A549 (cell line): ENCODE measurements around the gene TM7SF3. TPM values are rescaled to one million over a fixed set of nuclear protein-coding genes. Genes with fewer than 3 reads are reported as not detected.

Experiments used
- ATAC-seq, 2 experiments: fragments of 200-7000 bp in 1 of 2; fragments of >200 bp in 1 of 2; cut with Nextera tagmentation in 1 of 2; cut with Tn5 transposase in 1 of 2; 3 replicates each; pipeline versions ENCODE4 v1.8.0 to v1.9.1; 2018 to 2020; ENCODE audit warnings: mild to moderate bottlenecking in 1 of 2, moderate library complexity in 1 of 2
- CTCF ChIA-PET: fragments of 300-600 bp; sonication (Branson Sonifier 250); formaldehyde crosslinking; extraction: SDS; loops from one replicate; lab custom pipeline; 2021; ENCODE audit warnings: antibody characterized with exemption, inconsistent platforms; lab: Yijun Ruan, JAX
- POLR2A ChIA-PET: fragments of 350-600 bp; formaldehyde crosslinking; extraction: SDS; loops from one replicate; lab custom pipeline; 2021; ENCODE audit warnings: antibody characterized with exemption, inconsistent platforms; lab: Yijun Ruan, JAX
- DNase-seq, 2 experiments: peaks; one replicate each; pipeline versions ENCODE4 v3.0.0 to v3.0.0-alpha.2; 2011 to 2016; ENCODE audit warnings: low read depth in 1 of 2, low spot score in 1 of 2
- FAIRE-seq: peaks from 2 replicates; lab custom pipeline; 2011; peaks lifted over from hg19 to GRCh38; lab: Jason Lieb, UNC
- H3K27ac ChIP-seq, 2 experiments: fragments of >200 bp; sonication (Bioruptor Twin); formaldehyde crosslinking; 3 replicates each; pipeline ENCODE4 v1.5.1; 2016 to 2017
- H3K4me1 ChIP-seq: fragments of >200 bp; sonication (Bioruptor Twin); formaldehyde crosslinking; 3 replicates; pipeline ENCODE4 v1.6.1; 2016
- H3K4me2 ChIP-seq: fragments of >200 bp; sonication (Bioruptor Twin); formaldehyde crosslinking; 3 replicates; pipeline ENCODE4 v1.6.1; 2016
- H3K4me3 ChIP-seq: fragments of >200 bp; sonication (Bioruptor Twin); formaldehyde crosslinking; 3 replicates; pipeline ENCODE4 v1.5.1; 2016
- H3K9me3 ChIP-seq: fragments of >200 bp; sonication (Bioruptor Twin); formaldehyde crosslinking; 3 replicates; pipeline ENCODE4 v1.6.1; 2016
- CBX8 ChIP-seq: fragments of 200-600 bp; sonication (generic); IDR thresholded peaks from 2 replicates; pipeline ENCODE4 v1.6.1; 2016
- CEBPB ChIP-seq, 2 experiments: fragments of >200 bp in 1 of 2; sonication (Bioruptor Twin) in 1 of 2; formaldehyde crosslinking in 1 of 2; IDR thresholded peaks; 2 replicates each; pipeline ENCODE4 v1.6.1; 2012 to 2016
- EHF ChIP-seq: fragments of 250-450 bp; sonication (Bioruptor Pico); IDR thresholded peaks from 2 replicates; pipeline ENCODE4 v1.5.0; 2020; ENCODE audit warnings: mild to moderate bottlenecking
- EP300 ChIP-seq, 2 experiments: fragments of >200 bp; sonication (Bioruptor Twin); formaldehyde crosslinking; IDR thresholded peaks; 2 replicates in 1 of 2; 3 replicates in 1 of 2; pipeline ENCODE4 v1.6.1; 2016 to 2017
- HDAC2 ChIP-seq: fragments of 200-600 bp; sonication (generic); IDR thresholded peaks from 2 replicates; pipeline ENCODE4 v1.6.1; 2016
- HOXB13 ChIP-seq: fragments of 250-450 bp; sonication (Bioruptor Pico); IDR thresholded peaks from 2 replicates; pipeline ENCODE4 v1.5.0; 2020; ENCODE audit warnings: low read depth, mild to moderate bottlenecking, moderate library complexity
- JUN ChIP-seq, 2 experiments: fragments of >200 bp; sonication (Bioruptor Twin); formaldehyde crosslinking; IDR thresholded peaks; 2 replicates in 1 of 2; 3 replicates in 1 of 2; pipeline ENCODE4 v1.6.1; 2016 to 2017
- JUNB ChIP-seq: fragments of >200 bp; sonication (Bioruptor Twin); formaldehyde crosslinking; IDR thresholded peaks from 2 replicates; pipeline ENCODE4 v1.6.1; 2016
- KDM1A ChIP-seq: fragments of 200-600 bp; sonication (generic); IDR thresholded peaks from 2 replicates; pipeline ENCODE4 v1.6.1; 2016; ENCODE audit warnings: low read depth, mild to moderate bottlenecking
- KDM5A ChIP-seq: fragments of 200-600 bp; sonication (generic); IDR thresholded peaks from 2 replicates; pipeline ENCODE4 v1.6.1; 2016; ENCODE audit warnings: antibody characterized with exemption, mild to moderate bottlenecking
- MYC ChIP-seq: IDR thresholded peaks from 2 replicates; pipeline ENCODE4 v1.6.1; 2012; ENCODE audit warnings: mild to moderate bottlenecking, inconsistent platforms, low read length, improper control_type of control experiment, borderline replicate concordance
- NPAS2 ChIP-seq: fragments of 250-450 bp; sonication (Bioruptor Pico); IDR thresholded peaks from 2 replicates; pipeline ENCODE4 v1.8.0; 2022; ENCODE audit warnings: mild to moderate bottlenecking, moderate library complexity, borderline replicate concordance
- NR3C1 ChIP-seq: fragments of >200 bp; sonication (Bioruptor Twin); formaldehyde crosslinking; IDR thresholded peaks from 3 replicates; pipeline ENCODE4 v1.6.1; 2017
- PHF8 ChIP-seq: fragments of 200-600 bp; sonication (generic); IDR thresholded peaks from 2 replicates; pipeline ENCODE4 v1.6.1; 2016; ENCODE audit warnings: low read depth, mild to moderate bottlenecking, antibody characterized with exemption, moderate library complexity, borderline replicate concordance
- RARB ChIP-seq: fragments of 250-450 bp; sonication (Bioruptor Pico); IDR thresholded peaks from 2 replicates; pipeline ENCODE4 v1.8.0; 2021; ENCODE audit warnings: mild to moderate bottlenecking, moderate library complexity
- RCOR1 ChIP-seq: fragments of 150-350 bp; IDR thresholded peaks from 2 replicates; pipeline ENCODE4 v1.6.1; 2014; ENCODE audit warnings: antibody characterized with exemption, low read length, low read depth
- RNF2 ChIP-seq: fragments of 200-600 bp; sonication (generic); IDR thresholded peaks from 2 replicates; pipeline ENCODE4 v1.6.1; 2016; ENCODE audit warnings: low read depth, mild to moderate bottlenecking, antibody characterized with exemption, moderate library complexity, borderline replicate concordance
- SMC3 ChIP-seq: fragments of >200 bp; sonication (Bioruptor Twin); formaldehyde crosslinking; IDR thresholded peaks from 3 replicates; pipeline ENCODE4 v1.6.1; 2018; ENCODE audit warnings: inconsistent platforms
- SREBF2 ChIP-seq: fragments of 450-650 bp; IDR thresholded peaks from 2 replicates; pipeline ENCODE4 v1.6.1; 2014; ENCODE audit warnings: mild to moderate bottlenecking, moderate library complexity
- TP53 ChIP-seq: fragments of 250-450 bp; sonication (Bioruptor Pico); IDR thresholded peaks from 2 replicates; pipeline ENCODE4 v1.5.0; 2021; ENCODE audit warnings: mild to moderate bottlenecking, moderate library complexity
- ZFP36 ChIP-seq: fragments of 450-650 bp; IDR thresholded peaks from 2 replicates; pipeline ENCODE4 v1.6.1; 2014; ENCODE audit warnings: borderline replicate concordance; ENCODE audit not compliant: partially characterized antibody
- ZSCAN20 ChIP-seq: fragments of 250-450 bp; sonication (Bioruptor Pico); IDR thresholded peaks from 2 replicates; pipeline ENCODE4 v1.8.0; 2022; ENCODE audit warnings: mild to moderate bottlenecking, moderate library complexity
- WGBS: methylation state at CpG from one replicate; pipeline ENCODE4 v1.1.6; 2017; ENCODE audit errors: missing lambda C conversion rate; 5-methylcytosine and 5-hydroxymethylcytosine counted together
- polyA plus RNA-seq, 4 experiments: library from polyadenylated mRNA; depleted of rRNA in 3 of 4; stranded (reverse); fragments of >200 nt; fragmentation: RNase III in 1 of 4; extraction: RNeasy Plus Mini Kit Qiagen cat#74134 plus additional on column Dnase treatment in 1 of 4; gene quantifications; 2 replicates in 3 of 4; 3 replicates in 1 of 4; pipeline ENCODE4 v1.2.3, GENCODE V29; 2011 to 2017
- TF ChIP-seq, protein P1 (sequence below): fragments of >200 bp; sonication (Bioruptor Twin); formaldehyde crosslinking; IDR thresholded peaks from 3 replicates; pipeline ENCODE4 v1.6.1; 2016
- TF ChIP-seq, protein P2 (sequence below): fragments of 200-600 bp; sonication (generic); IDR thresholded peaks from 2 replicates; pipeline ENCODE4 v1.6.1; 2016; ENCODE audit warnings: antibody characterized with exemption, mild to moderate bottlenecking, moderate library complexity
- TF ChIP-seq, protein P3 (sequence below): fragments of 250-450 bp; sonication (Bioruptor Pico); IDR thresholded peaks from 2 replicates; pipeline ENCODE4 v1.5.0; 2020; ENCODE audit warnings: low read depth, mild to moderate bottlenecking, moderate library complexity
- TF ChIP-seq, protein P4 (sequence below): IDR thresholded peaks from 2 replicates; pipeline ENCODE4 v1.6.1; 2012

TM7SF3 gene
- polyA plus RNA-seq, 2 of the 4 experiments (the other 2 are of a cell fraction) = 67.8 to 177 TPM

DNA sequence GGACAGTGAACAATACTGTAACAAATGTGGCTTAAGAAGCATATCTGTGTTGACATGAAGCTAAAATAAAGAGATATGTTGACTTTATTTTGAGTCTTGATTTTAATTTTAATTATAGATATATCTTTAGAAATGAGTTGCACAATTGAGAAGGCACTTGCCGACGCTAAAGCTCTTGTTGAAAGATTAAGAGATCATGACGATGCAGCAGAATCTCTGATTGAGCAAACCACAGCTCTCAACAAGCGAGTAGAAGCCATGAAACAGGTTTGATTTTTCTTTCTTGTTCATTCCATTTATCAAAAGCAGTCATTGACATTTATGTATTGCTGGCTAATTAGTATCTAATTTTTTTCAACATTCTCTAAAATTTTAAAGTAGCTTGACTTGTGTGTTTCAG is 60.2 kb downstream of the TM7SF3 start:
- ChIA-PET POLR2A (no interaction called here), CTCF (interaction anchor here (1.2 to 1.9 kb wide), 2 partner anchors 11 to 60 kb away, joined by 5 read pairs; partner anchors contain the start of gene TM7SF3)
- ATAC-seq (no peak), DNase-seq (no peak), FAIRE-seq (no peak)
- 90% methylated on average over 4 of the region's 4 CpGs for WGBS
- H3K9me3 ChIP-seq = no peaks in the 10 kb centered on the region
- no peaks in the 10 kb centered on the region for H3K4me1 ChIP-seq
- no peak overlapping the region for H3K4me3 ChIP-seq
- TF ChIP-seq JUNB = no peak
- TF ChIP-seq HDAC2 = no peak
- no peak for TF ChIP-seq SMC3
- TF ChIP-seq, protein P1, sequence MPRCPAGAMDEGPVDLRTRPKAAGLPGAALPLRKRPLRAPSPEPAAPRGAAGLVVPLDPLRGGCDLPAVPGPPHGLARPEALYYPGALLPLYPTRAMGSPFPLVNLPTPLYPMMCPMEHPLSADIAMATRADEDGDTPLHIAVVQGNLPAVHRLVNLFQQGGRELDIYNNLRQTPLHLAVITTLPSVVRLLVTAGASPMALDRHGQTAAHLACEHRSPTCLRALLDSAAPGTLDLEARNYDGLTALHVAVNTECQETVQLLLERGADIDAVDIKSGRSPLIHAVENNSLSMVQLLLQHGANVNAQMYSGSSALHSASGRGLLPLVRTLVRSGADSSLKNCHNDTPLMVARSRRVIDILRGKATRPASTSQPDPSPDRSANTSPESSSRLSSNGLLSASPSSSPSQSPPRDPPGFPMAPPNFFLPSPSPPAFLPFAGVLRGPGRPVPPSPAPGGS = no peak
- no peak for TF ChIP-seq ZSCAN20 (CRISPR knock-in tag)
- TF ChIP-seq EP300 (IDR thresholded peaks at IDR 0.05) = no peak
- no peak for TF ChIP-seq MYC
- TF ChIP-seq EHF (CRISPR knock-in tag) = no peak
- no peak for TF ChIP-seq ZFP36
- TF ChIP-seq, protein P2, sequence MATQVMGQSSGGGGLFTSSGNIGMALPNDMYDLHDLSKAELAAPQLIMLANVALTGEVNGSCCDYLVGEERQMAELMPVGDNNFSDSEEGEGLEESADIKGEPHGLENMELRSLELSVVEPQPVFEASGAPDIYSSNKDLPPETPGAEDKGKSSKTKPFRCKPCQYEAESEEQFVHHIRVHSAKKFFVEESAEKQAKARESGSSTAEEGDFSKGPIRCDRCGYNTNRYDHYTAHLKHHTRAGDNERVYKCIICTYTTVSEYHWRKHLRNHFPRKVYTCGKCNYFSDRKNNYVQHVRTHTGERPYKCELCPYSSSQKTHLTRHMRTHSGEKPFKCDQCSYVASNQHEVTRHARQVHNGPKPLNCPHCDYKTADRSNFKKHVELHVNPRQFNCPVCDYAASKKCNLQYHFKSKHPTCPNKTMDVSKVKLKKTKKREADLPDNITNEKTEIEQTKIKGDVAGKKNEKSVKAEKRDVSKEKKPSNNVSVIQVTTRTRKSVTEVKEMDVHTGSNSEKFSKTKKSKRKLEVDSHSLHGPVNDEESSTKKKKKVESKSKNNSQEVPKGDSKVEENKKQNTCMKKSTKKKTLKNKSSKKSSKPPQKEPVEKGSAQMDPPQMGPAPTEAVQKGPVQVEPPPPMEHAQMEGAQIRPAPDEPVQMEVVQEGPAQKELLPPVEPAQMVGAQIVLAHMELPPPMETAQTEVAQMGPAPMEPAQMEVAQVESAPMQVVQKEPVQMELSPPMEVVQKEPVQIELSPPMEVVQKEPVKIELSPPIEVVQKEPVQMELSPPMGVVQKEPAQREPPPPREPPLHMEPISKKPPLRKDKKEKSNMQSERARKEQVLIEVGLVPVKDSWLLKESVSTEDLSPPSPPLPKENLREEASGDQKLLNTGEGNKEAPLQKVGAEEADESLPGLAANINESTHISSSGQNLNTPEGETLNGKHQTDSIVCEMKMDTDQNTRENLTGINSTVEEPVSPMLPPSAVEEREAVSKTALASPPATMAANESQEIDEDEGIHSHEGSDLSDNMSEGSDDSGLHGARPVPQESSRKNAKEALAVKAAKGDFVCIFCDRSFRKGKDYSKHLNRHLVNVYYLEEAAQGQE = no peak
- TF ChIP-seq NPAS2 = no peak
- TF ChIP-seq PHF8 = no peak
- no peak for TF ChIP-seq RNF2
- TF ChIP-seq, protein P3, sequence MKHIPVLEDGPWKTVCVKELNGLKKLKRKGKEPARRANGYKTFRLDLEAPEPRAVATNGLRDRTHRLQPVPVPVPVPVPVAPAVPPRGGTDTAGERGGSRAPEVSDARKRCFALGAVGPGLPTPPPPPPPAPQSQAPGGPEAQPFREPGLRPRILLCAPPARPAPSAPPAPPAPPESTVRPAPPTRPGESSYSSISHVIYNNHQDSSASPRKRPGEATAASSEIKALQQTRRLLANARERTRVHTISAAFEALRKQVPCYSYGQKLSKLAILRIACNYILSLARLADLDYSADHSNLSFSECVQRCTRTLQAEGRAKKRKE (CRISPR knock-in tag) = no peak
- no peak for TF ChIP-seq KDM1A
- TF ChIP-seq KDM5A = no peak
- no peak for TF ChIP-seq CBX8
- TF ChIP-seq JUN (IDR thresholded peaks at IDR 0.05) = no peak
- no peak for TF ChIP-seq RCOR1
- no peak for TF ChIP-seq NR3C1
- no peak overlapping the region for H3K4me2 ChIP-seq
- H3K27ac ChIP-seq = no peak overlapping the region

DNA sequence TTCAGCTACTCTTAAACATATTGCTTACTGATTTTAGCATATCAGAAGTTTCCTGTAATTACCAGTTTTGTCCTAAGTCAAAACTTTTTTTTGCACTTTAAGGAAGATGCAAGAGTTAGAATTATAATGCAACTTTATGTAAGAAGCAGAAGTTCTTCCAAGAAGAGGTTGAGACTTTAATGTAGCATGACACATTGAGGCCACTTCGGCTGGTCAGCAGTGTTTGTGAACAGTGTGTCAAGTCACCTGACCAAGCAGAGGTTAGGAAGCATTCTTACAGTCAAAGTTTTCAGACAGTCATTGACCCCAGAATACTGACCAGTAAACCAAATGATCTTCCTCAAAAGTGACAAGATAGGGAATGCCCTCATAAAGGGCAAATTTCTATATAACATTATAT is 60.7 kb downstream of the TM7SF3 start:
- no peaks in the 10 kb centered on the region for H3K4me1 ChIP-seq
- DNase-seq (no peak), FAIRE-seq (no peak), ATAC-seq (no peak)
- ChIA-PET CTCF (interaction anchor here (0.7 to 1.9 kb wide), 3 partner anchors 10 to 60 kb away, joined by 3 to 5 read pairs (median 5); partner anchors contain the start of gene TM7SF3), POLR2A (no interaction called here)
- no peak for TF ChIP-seq SMC3
- TF ChIP-seq KDM5A = no peak
- TF ChIP-seq CEBPB (IDR thresholded peaks at IDR 0.05) = no peak
- TF ChIP-seq TP53 (CRISPR knock-in tag) = no peak
- TF ChIP-seq RARB = no peak
- TF ChIP-seq HOXB13 (CRISPR knock-in tag) = no peak
- TF ChIP-seq, protein P4, sequence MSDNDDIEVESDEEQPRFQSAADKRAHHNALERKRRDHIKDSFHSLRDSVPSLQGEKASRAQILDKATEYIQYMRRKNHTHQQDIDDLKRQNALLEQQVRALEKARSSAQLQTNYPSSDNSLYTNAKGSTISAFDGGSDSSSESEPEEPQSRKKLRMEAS = no peak
- TF ChIP-seq ZSCAN20 (CRISPR knock-in tag) = no peak
- no peak for TF ChIP-seq SREBF2
- no peak overlapping the region for H3K4me2 ChIP-seq
- no peak overlapping the region for H3K4me3 ChIP-seq
- H3K9me3 ChIP-seq = no peaks in the 10 kb centered on the region
- H3K27ac ChIP-seq = no peak overlapping the region
- 61% methylated on average over 1 of the region's 1 CpG for WGBS
